Measurements from ENCODE around the gene PRDM7. TPM values are rescaled to one million over a fixed set of nuclear protein-coding genes. Genes with fewer than 3 reads are reported as not detected.

Gene PRDM7
- polyA plus RNA-seq, 1 experiment = not detected

- Histone ChIP-seq H3K4me3 (ENCODE audit: low read depth, low read length) (no peak overlapping the region), H3K27me3 (ENCODE audit: control insufficient read depth, insufficient read depth, low read length) (no peaks in the 10 kb centered on the region), H3K36me3 (ENCODE audit: control insufficient read depth, insufficient read depth, low read length) (no peaks in the 10 kb centered on the region)
- DNase-seq (ENCODE audit: low read depth) = no peak
- no peak for TF ChIP-seq CTCF (IDR thresholded peaks at IDR 0.05; ENCODE audit: insufficient read depth, low read depth, low read length)
- ChIA-PET CTCF (interaction anchor here (0.8 to 2.0 kb wide), 10 partner anchors 8 to 157 kb away, joined by 3 to 13 read pairs (median 4); no protein-coding TSS in a partner anchor), POLR2A (no interaction called here)
Measured at GRCh38 chr16:90081606-90081970, 4.5 kb upstream of the PRDM7 start.

GRCh38 chr16:90078579-90078895 lies 1.4 kb upstream of the PRDM7 start:
- Histone ChIP-seq H3K27me3 (ENCODE audit: control insufficient read depth, insufficient read depth, low read length) (no peaks in the 10 kb centered on the region; the same call in 1 of the 2 replicates), H3K36me3 (ENCODE audit: control insufficient read depth, insufficient read depth, low read length) (no peaks in the 10 kb centered on the region), H3K4me3 (ENCODE audit: low read depth, low read length) (no peak overlapping the region)
- POLR2A ChIA-PET = no interaction called here
- no peak for TF ChIP-seq CTCF (IDR thresholded peaks at IDR 0.05; ENCODE audit: insufficient read depth, low read depth, low read length)
- DNase-seq (ENCODE audit: low read depth) = no peak
- CTCF ChIA-PET = interaction anchor here (1.4 kb wide), 1 partner anchor 285 kb away, joined by 3 read pairs; no protein-coding TSS in a partner anchor

- Histone ChIP-seq H3K4me3 (ENCODE audit: low read depth, low read length) (peak overlapping the region; percentile 27), H3K27me3 (ENCODE audit: control insufficient read depth, insufficient read depth, low read length) (no peaks in the 10 kb centered on the region; the same call in 1 of the 2 replicates), H3K36me3 (ENCODE audit: control insufficient read depth, insufficient read depth, low read length) (no peaks in the 10 kb centered on the region)
- POLR2A ChIA-PET = no interaction called here
- 0 out of 2 replicates have a peak, but pooled peaks have one; percentile 9 for TF ChIP-seq CTCF (IDR thresholded peaks at IDR 0.05; ENCODE audit: insufficient read depth, low read depth, low read length)
- peak; percentile 4 for DNase-seq (ENCODE audit: low read depth)
- CTCF ChIA-PET = interaction anchor here (1.4 kb wide), 1 partner anchor 285 kb away, joined by 3 read pairs; no protein-coding TSS in a partner anchor
Measured at GRCh38 chr16:90077757-90078578, 837 bp upstream of the PRDM7 start.

GRCh38 chr16:90072442-90073105 lies 4.6 kb downstream of the PRDM7 start:
- no peaks in the 10 kb centered on the region; the same call in none of the 2 replicates for H3K27me3 ChIP-seq (ENCODE audit: control insufficient read depth, insufficient read depth, low read length)
- DNase-seq (ENCODE audit: low read depth) = no peak
- TF ChIP-seq CTCF (IDR thresholded peaks at IDR 0.05; ENCODE audit: insufficient read depth, low read depth, low read length) = no peak
- no peaks in the 10 kb centered on the region for H3K36me3 ChIP-seq (ENCODE audit: control insufficient read depth, insufficient read depth, low read length)
- ChIA-PET POLR2A (no interaction called here), CTCF (interaction anchor here (2.7 kb wide), 1 partner anchor 9 kb away, joined by 13 read pairs; no protein-coding TSS in a partner anchor)
- H3K4me3 ChIP-seq (ENCODE audit: low read depth, low read length) = no peak overlapping the region

- Histone ChIP-seq H3K36me3 (ENCODE audit: control insufficient read depth, insufficient read depth, low read length) (no peaks in the 10 kb centered on the region), H3K27me3 (ENCODE audit: control insufficient read depth, insufficient read depth, low read length) (no peaks in the 10 kb centered on the region; the same call in 1 of the 2 replicates), H3K4me3 (ENCODE audit: low read depth, low read length) (no peak overlapping the region)
- no peak for TF ChIP-seq CTCF (IDR thresholded peaks at IDR 0.05; ENCODE audit: insufficient read depth, low read depth, low read length)
- ChIA-PET CTCF (interaction anchor here (1.5 to 1.8 kb wide), 2 partner anchors 12 to 16 kb away, joined by 4 to 6 read pairs; no protein-coding TSS in a partner anchor), POLR2A (no interaction called here)
- DNase-seq (ENCODE audit: low read depth) = no peak
Measured at GRCh38 chr16:90070440-90070839, 6.7 kb downstream of the PRDM7 start.

Data from BJ (cell line).